AG04449 (cell line): ENCODE data around the gene BCORL1.

Experiments used
- CTCF ChIA-PET: fragments of 350-600 bp; formaldehyde crosslinking; extraction: SDS; loops from one replicate; lab custom pipeline; 2021; ENCODE audit warnings: antibody characterized with exemption; lab: Yijun Ruan, JAX
- POLR2A ChIA-PET: fragments of 400-600, 350-600 bp; formaldehyde crosslinking; extraction: SDS; loops from one replicate; lab custom pipeline; 2020; ENCODE audit warnings: antibody characterized with exemption, inconsistent platforms; lab: Yijun Ruan, JAX
- DNase-seq: peaks from one replicate; pipeline ENCODE4 v3.0.0-alpha.2; 2010; ENCODE audit warnings: low read depth, low spot score
- H3K4me3 ChIP-seq: 2 replicates; pipeline ENCODE4 v1.5.1; 2011; ENCODE audit warnings: low read depth, mild to moderate bottlenecking, control low read depth, low read length
- CTCF ChIP-seq: IDR thresholded peaks from one replicate; pipeline ENCODE4 v1.5.1; 2011; ENCODE audit warnings: mild to moderate bottlenecking, moderate library complexity, low read length, control low read depth, inconsistent platforms; ENCODE audit not compliant: insufficient read depth; ENCODE audit errors: missing control alignments

BCORL1 gene

GRCh38 chrX:130032552-130032951, 50.1 kb downstream of the BCORL1 start:
- no peak for DNase-seq
- ChIA-PET POLR2A (no interaction called here), CTCF (interaction anchor here (1.1 to 2.5 kb wide), 3 partner anchors 19 to 107 kb away, joined by 3 to 8 read pairs (median 6); no protein-coding TSS in a partner anchor)
- no peak for TF ChIP-seq CTCF
- no peak overlapping the region for H3K4me3 ChIP-seq

- ChIA-PET CTCF (interaction anchor here (1.3 to 1.4 kb wide), 2 partner anchors 27 to 108 kb away, joined by 5 to 6 read pairs; no protein-coding TSS in a partner anchor), POLR2A (interaction anchor here (0.6 kb wide), 1 partner anchor 10 kb away, joined by 5 read pairs; no protein-coding TSS in a partner anchor)
- TF ChIP-seq CTCF, result no peak
- no peak for DNase-seq
- no peak overlapping the region for H3K4me3 ChIP-seq
Measured at GRCh38 chrX:130034178-130034577, 51.7 kb downstream of the BCORL1 start.

- TF ChIP-seq CTCF, result no peak
- ChIA-PET POLR2A (no interaction called here), CTCF (interaction anchor here (2.0 to 2.8 kb wide), 2 partner anchors 12 to 21 kb away, joined by 5 to 20 read pairs; no protein-coding TSS in a partner anchor)
- DNase-seq, result no peak
- no peak overlapping the region for H3K4me3 ChIP-seq
Measured at GRCh38 chrX:130039847-130040246, 57.4 kb downstream of the BCORL1 start.

DNA sequence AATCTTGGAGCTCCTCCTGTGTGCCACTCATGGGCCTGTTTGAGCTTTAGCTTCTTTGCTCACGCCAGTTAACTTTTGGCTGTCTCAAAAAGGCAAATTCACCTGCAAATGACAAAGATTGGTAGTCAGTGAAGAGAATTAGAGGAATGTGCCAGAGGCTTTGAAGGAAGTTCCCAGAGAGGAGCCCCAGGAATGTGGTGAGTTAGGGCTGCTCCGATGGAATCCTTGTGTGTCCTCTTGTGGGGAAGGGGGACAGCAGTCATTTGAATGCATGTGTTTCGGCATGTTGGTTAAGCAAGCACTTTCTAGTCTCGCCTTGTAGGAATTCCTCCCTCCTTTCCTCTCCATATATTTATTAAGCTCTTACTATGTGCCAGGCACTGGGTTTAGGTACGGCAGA, 65.0 kb downstream of the BCORL1 start:
- no peak overlapping the region for H3K4me3 ChIP-seq
- ChIA-PET CTCF (interaction anchor here (1.2 to 3.0 kb wide), 4 partner anchors 13 to 442 kb away, joined by 3 to 8 read pairs (median 4); no protein-coding TSS in a partner anchor), POLR2A (no interaction called here)
- DNase-seq, result no peak
- no peak for TF ChIP-seq CTCF

DNA sequence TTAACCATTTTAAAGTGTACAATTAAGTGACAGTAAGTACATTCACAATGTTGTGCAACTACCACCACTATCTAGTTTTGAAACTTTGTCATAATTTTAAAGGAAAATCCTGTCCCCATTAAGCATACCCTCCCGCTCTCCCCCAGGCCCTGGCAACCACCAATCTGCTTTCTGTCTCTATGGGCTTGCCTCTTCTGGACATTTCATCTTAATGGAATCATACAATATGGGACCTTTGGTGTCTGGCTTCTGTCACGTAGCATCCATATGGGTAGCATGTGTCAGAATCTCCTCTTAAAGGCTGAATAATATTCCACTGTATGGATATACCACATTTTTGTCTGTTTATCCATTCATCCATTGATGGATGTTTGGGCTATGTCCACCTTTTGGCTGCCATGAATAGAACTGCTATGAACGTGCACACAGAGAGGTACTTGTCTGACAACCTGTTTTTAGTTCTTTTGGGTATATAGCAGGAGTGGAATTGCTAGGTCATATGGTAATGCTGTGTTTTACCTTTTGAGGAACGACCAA, 66.3 kb downstream of the BCORL1 start:
- no peak for TF ChIP-seq CTCF
- POLR2A ChIA-PET, result no interaction called here
- DNase-seq, result no peak
- CTCF ChIA-PET, result interaction anchor here (1.2 to 3.0 kb wide), 3 partner anchors 12 to 123 kb away, joined by 3 to 8 read pairs (median 5); no protein-coding TSS in a partner anchor
- no peak overlapping the region for H3K4me3 ChIP-seq

DNA sequence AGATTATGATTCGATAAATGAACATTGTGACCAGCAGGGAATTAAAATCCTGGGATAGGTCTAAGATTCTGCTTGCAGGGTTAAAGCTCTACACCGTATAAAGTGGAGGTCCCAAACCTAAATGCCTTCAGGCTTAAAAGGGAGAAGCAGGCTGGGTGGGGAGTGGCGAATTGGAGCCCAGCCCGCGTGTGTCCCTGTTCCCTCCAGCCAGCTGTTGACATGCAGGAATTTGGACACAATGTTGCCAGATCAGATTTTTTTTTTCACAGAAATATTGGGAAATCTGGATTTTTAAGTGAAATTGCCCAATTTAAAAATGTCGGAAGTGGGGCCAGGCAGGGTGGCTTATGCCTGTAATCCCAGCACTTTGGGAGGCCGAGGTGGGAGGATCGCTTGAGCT, 67.4 kb downstream of the BCORL1 start:
- CTCF ChIA-PET, result interaction anchor here (0.6 kb wide), 1 partner anchor 11 kb away, joined by 4 read pairs; no protein-coding TSS in a partner anchor
- POLR2A ChIA-PET, result no interaction called here
- no peak for TF ChIP-seq CTCF
- no peak overlapping the region for H3K4me3 ChIP-seq
- DNase-seq, result no peak
